A673 (cell line): ENCODE data around the gene SERINC5. TPM values are rescaled to one million over a fixed set of nuclear protein-coding genes. Genes with fewer than 3 reads are reported as not detected.

ENCODE experiments used
- BruUV-seq: library from RNA; stranded (reverse); fragments of 400-500 nt; replicated peaks from 2 replicates; lab custom pipeline; 2021; lab: Mats Ljungman, UMichigan
- CTCF ChIA-PET: fragments of 300-600 bp; sonication (Branson Sonifier 250); formaldehyde crosslinking; loops from one replicate; lab custom pipeline; 2022; ENCODE audit warnings: antibody characterized with exemption; lab: Charles Lee
- POLR2A ChIA-PET: fragments of 300-600 bp; sonication (Branson Sonifier 250); formaldehyde crosslinking; loops from one replicate; lab custom pipeline; 2022; ENCODE audit warnings: antibody characterized with exemption; ENCODE audit not compliant: low non-redundant PET; lab: Charles Lee
- DNase-seq: peaks from one replicate; pipeline ENCODE4 v3.0.0-alpha.2; 2015; ENCODE audit warnings: low spot score
- H3K27ac ChIP-seq: fragments of 200-600 bp; sonication (generic); 2 replicates; pipeline ENCODE4 v1.5.1; 2016; ENCODE audit warnings: mixed run types, low read depth, mild to moderate bottlenecking, mixed read lengths, antibody characterized with exemption, low read length; ENCODE audit not compliant: poor library complexity, severe bottlenecking
- H3K27me3 ChIP-seq: fragments of 200-600 bp; sonication (generic); replicated peaks from 2 replicates; pipeline ENCODE4 v1.6.1; 2017; ENCODE audit warnings: mixed run types, low read depth, mild to moderate bottlenecking, mixed read lengths, antibody characterized with exemption, low read length; ENCODE audit not compliant: insufficient read depth, poor library complexity
- H3K36me3 ChIP-seq: fragments of 200-600 bp; sonication (generic); 2 replicates; pipeline ENCODE4 v1.6.1; 2016; ENCODE audit warnings: mixed run types, mild to moderate bottlenecking, mixed read lengths, antibody characterized with exemption, low read length; ENCODE audit not compliant: insufficient read depth, poor library complexity, severe bottlenecking
- H3K4me1 ChIP-seq: fragments of 200-600 bp; sonication (generic); 2 replicates; pipeline ENCODE4 v1.6.1; 2017; ENCODE audit warnings: mixed run types, mild to moderate bottlenecking, mixed read lengths, antibody characterized with exemption, low read length; ENCODE audit not compliant: insufficient read depth, poor library complexity, severe bottlenecking
- H3K4me3 ChIP-seq: fragments of 200-600 bp; sonication (generic); 2 replicates; pipeline ENCODE4 v1.5.1; 2016; ENCODE audit warnings: low read depth, mixed run types, mild to moderate bottlenecking, mixed read lengths, low read length; ENCODE audit not compliant: poor library complexity, severe bottlenecking
- H3K9me3 ChIP-seq: fragments of 200-600 bp; sonication (generic); 2 replicates; pipeline ENCODE4 v1.6.1; 2016; ENCODE audit warnings: mixed run types, low read depth, mild to moderate bottlenecking, mixed read lengths, antibody characterized with exemption, low read length; ENCODE audit not compliant: poor library complexity, severe bottlenecking
- CTCF ChIP-seq: fragments of 300-800, 200-600 bp; sonication (generic); conservative IDR thresholded peaks from 2 replicates; pipeline ENCODE4 v1.5.1; 2017; ENCODE audit warnings: low read depth, mild to moderate bottlenecking, antibody characterized with exemption, low read length, moderate library complexity, mixed read lengths
- EZH2 ChIP-seq: fragments of 200-600 bp; sonication (generic); IDR thresholded peaks from 2 replicates; pipeline ENCODE4 v1.6.1; 2017; ENCODE audit warnings: borderline replicate concordance, low read depth, mild to moderate bottlenecking, mixed read lengths, antibody characterized with exemption, low read length; ENCODE audit not compliant: poor library complexity, severe bottlenecking
- intact Hi-C: fragments of 100-400 bp; cut with micrococcal nuclease; formaldehyde crosslinking; loops from one replicate; pipeline ENCODE4 v1.10.0; 2022; ENCODE audit not compliant: unreplicated experiment
- total RNA-seq: library from RNA; stranded (reverse); gene quantifications from 2 replicates; pipeline ENCODE4 v1.2.3, GENCODE V29; 2021

The SERINC5 gene
- total RNA-seq, 1 experiment from 2014 or later = 20.6 TPM

- H3K4me3 ChIP-seq = no peak overlapping the region
- H3K4me1 ChIP-seq = no peaks in the 10 kb centered on the region
- ChIA-PET CTCF (no interaction called here), POLR2A (no interaction called here)
- no TSS peak for BruUV-seq
- TF ChIP-seq EZH2 = no peak
- no peak for TF ChIP-seq CTCF
- intact Hi-C loops = no loop called here
- no peak overlapping the region for H3K27ac ChIP-seq
- H3K36me3 ChIP-seq = no peaks in the 10 kb centered on the region
- H3K27me3 ChIP-seq = no peaks in the 10 kb centered on the region
- H3K9me3 ChIP-seq = no peaks in the 10 kb centered on the region
- DNase-seq = no peak
Measured at GRCh38 chr5:80216096-80216495, 39.8 kb downstream of the SERINC5 start.

GRCh38 chr5:80215523-80215922, 40.3 kb downstream of the SERINC5 start:
- intact Hi-C loops = no loop called here
- CTCF ChIA-PET = no interaction called here
- TF ChIP-seq EZH2 (no peak), CTCF (no peak)
- H3K27me3 ChIP-seq = no peaks in the 10 kb centered on the region
- no peak overlapping the region for H3K4me3 ChIP-seq
- no peaks in the 10 kb centered on the region for H3K36me3 ChIP-seq
- no peak overlapping the region for H3K27ac ChIP-seq
- DNase-seq = no peak
- no peaks in the 10 kb centered on the region for H3K4me1 ChIP-seq
- BruUV-seq = no TSS peak
- H3K9me3 ChIP-seq = no peaks in the 10 kb centered on the region
- POLR2A ChIA-PET = no interaction called here

DNA sequence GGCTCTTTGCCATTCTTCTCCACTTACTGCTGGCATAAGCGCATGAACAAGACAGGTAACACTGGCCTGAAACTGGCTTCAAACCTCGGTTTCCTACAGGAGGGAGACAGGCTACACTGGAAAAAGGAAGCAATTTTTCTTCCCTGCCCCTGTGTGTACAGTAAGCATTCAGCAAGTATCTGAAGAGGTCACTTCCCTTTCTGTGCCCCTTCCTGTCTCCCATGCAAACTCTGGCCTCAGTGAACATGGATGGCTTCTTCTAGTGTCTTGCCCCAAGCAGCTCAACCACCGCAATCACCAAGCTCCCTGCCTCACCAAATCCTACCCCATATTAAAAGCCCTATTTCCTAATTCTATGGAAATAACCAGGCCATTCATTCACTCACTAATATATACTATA, 42.4 kb downstream of the SERINC5 start:
- no peak for DNase-seq
- H3K36me3 ChIP-seq = no peaks in the 10 kb centered on the region
- no peaks in the 10 kb centered on the region for H3K9me3 ChIP-seq
- intact Hi-C loops = no loop called here
- POLR2A ChIA-PET = no interaction called here
- no TSS peak for BruUV-seq
- H3K27me3 ChIP-seq = no peaks in the 10 kb centered on the region
- H3K27ac ChIP-seq = no peak overlapping the region
- CTCF ChIA-PET = no interaction called here
- H3K4me3 ChIP-seq = no peak overlapping the region
- no peaks in the 10 kb centered on the region for H3K4me1 ChIP-seq
- TF ChIP-seq CTCF = no peak
- TF ChIP-seq EZH2 = no peak
